HG02588 (cell line): Measurements from ENCODE around the gene SEC61A2.

Source experiments
- ATAC-seq: cut with Tn5 transposase; IDR thresholded peaks from one replicate; pipeline ENCODE4 v1.9.1; 2021; ENCODE audit warnings: mild to moderate bottlenecking, moderate library complexity; ENCODE audit not compliant: unreplicated experiment

The SEC61A2 gene

GRCh38 chr10:12195603-12196506 is 66.4 kb downstream of the SEC61A2 start, which contains the start of the genes CDC123 and NUDT5:
TSS of gene CDC123 (plus strand) at chr10:12196188. CDS start at chr10:12196246, 58 bp downstream.
TSS of gene NUDT5 (minus strand) at chr10:12195891. CDS start at chr10:12186291, 9,600 bp downstream.
- peak; percentile 91 for ATAC-seq

- no peak for ATAC-seq
Measured at GRCh38 chr10:12196531-12197211, 67.2 kb downstream of the SEC61A2 start.

- ATAC-seq = no peak
Measured at GRCh38 chr10:12198156-12198555, 68.7 kb downstream of the SEC61A2 start.

GRCh38 chr10:12200850-12201249 is 71.4 kb downstream of the SEC61A2 start:
- ATAC-seq = no peak

- ATAC-seq = no peak
Measured at GRCh38 chr10:12201543-12201942, 72.1 kb downstream of the SEC61A2 start.

GRCh38 chr10:12202226-12202625 is 72.7 kb downstream of the SEC61A2 start:
- no peak for ATAC-seq

- ATAC-seq = no peak
Measured at GRCh38 chr10:12205082-12205481, 75.6 kb downstream of the SEC61A2 start.

GRCh38 chr10:12207114-12207513 is 77.6 kb downstream of the SEC61A2 start:
- no peak for ATAC-seq

- ATAC-seq = no peak
Measured at GRCh38 chr10:12208460-12208859, 79.0 kb downstream of the SEC61A2 start.

GRCh38 chr10:12212454-12212853 is 83.0 kb downstream of the SEC61A2 start:
- no peak for ATAC-seq

GRCh38 chr10:12213621-12214020 is 84.1 kb downstream of the SEC61A2 start:
- no peak for ATAC-seq

- no peak for ATAC-seq
Measured at GRCh38 chr10:12214093-12214492, 84.6 kb downstream of the SEC61A2 start.

GRCh38 chr10:12214763-12215218 is 85.3 kb downstream of the SEC61A2 start:
- ATAC-seq = no peak
